Endodermal cell (in vitro differentiated cells): ENCODE measurements around the gene RASGEF1C. TPM values are rescaled to one million over a fixed set of nuclear protein-coding genes. Genes with fewer than 3 reads are reported as not detected.

Experiments
- DNase-seq: peaks from one replicate; pipeline ENCODE4 v3.0.0-alpha.2; 2017
- H3K27ac ChIP-seq: 2 replicates; pipeline ENCODE4 v1.5.1; 2013; ENCODE audit warnings: mild to moderate bottlenecking, low read depth, low read length, moderate library complexity
- H3K27me3 ChIP-seq: 2 replicates; pipeline ENCODE4 v1.6.1; 2013; ENCODE audit warnings: mild to moderate bottlenecking, low read length, moderate library complexity; ENCODE audit not compliant: insufficient read depth, control insufficient read depth, poor library complexity, severe bottlenecking
- H3K36me3 ChIP-seq: 2 replicates; pipeline ENCODE4 v1.7.0; 2013; ENCODE audit warnings: mild to moderate bottlenecking, low read length, moderate library complexity; ENCODE audit not compliant: control insufficient read depth, insufficient read depth
- H3K4me1 ChIP-seq: one replicate; pipeline ENCODE4 v1.7.0; 2013; ENCODE audit warnings: low read length; ENCODE audit not compliant: control insufficient read depth, insufficient read depth
- H3K4me3 ChIP-seq: 2 replicates; pipeline ENCODE4 v1.5.1; 2013; ENCODE audit warnings: mild to moderate bottlenecking, low read length, moderate library complexity
- H3K9ac ChIP-seq: 2 replicates; pipeline ENCODE4 v1.6.1; 2013; ENCODE audit warnings: mild to moderate bottlenecking, low read length, moderate library complexity; ENCODE audit not compliant: poor library complexity, severe bottlenecking; ENCODE audit errors: extremely low read depth
- H3K9me3 ChIP-seq: 2 replicates; pipeline ENCODE4 v1.6.1; 2013; ENCODE audit warnings: mild to moderate bottlenecking, low read length, moderate library complexity; ENCODE audit not compliant: control insufficient read depth
- H3K27ac Mint-ChIP-seq: 2 replicates; pipeline ENCODE4 v1.8.0; 2020; ENCODE audit warnings: mixed read lengths
- H3K27me3 Mint-ChIP-seq: 2 replicates; pipeline ENCODE4 v1.8.0; 2021; ENCODE audit warnings: mild to moderate bottlenecking, mixed read lengths; ENCODE audit not compliant: insufficient read depth
- H3K36me3 Mint-ChIP-seq: 2 replicates; pipeline ENCODE4 v1.8.0; 2020; ENCODE audit warnings: low read depth, mixed read lengths
- H3K4me1 Mint-ChIP-seq: 2 replicates; pipeline ENCODE4 v1.8.0; 2020; ENCODE audit warnings: mixed read lengths
- H3K4me3 Mint-ChIP-seq: 2 replicates; pipeline ENCODE4 v1.8.0; 2020; ENCODE audit warnings: mild to moderate bottlenecking, moderate library complexity, mixed read lengths
- H3K9me3 Mint-ChIP-seq: 2 replicates; pipeline ENCODE4 v1.8.0; 2020; ENCODE audit warnings: mild to moderate bottlenecking, mixed read lengths
- WGBS, 2 experiments: methylation state at CpG; one replicate each; pipeline versions ENCODE4 v1.1.5 to v1.1.7; 2013; ENCODE audit warnings: missing lambda C conversion rate in 2 of 2, mixed read lengths in 1 of 2; ENCODE audit not compliant: insufficient coverage in 1 of 2, insufficient read length in 1 of 2; 5-methylcytosine and 5-hydroxymethylcytosine counted together
- total RNA-seq, 2 donors: library from RNA; stranded (reverse); fragmentation: NEBNext Ultra II Directional in 1 of 2; extraction: Animal tissue kit (Norgen Biotek cat#: 25700) in 1 of 2; gene quantifications; 2 replicates in 1 of 2; 3 replicates in 1 of 2; pipeline ENCODE4 v1.2.1, GENCODE V29; 2021
- TF ChIP-seq, protein P1 (sequence below): fragments of 200-600 bp; sonication (generic); conservative IDR thresholded peaks from 2 replicates; pipeline ENCODE4 v1.5.0; 2021; ENCODE audit warnings: antibody characterized with exemption, mild to moderate bottlenecking

Gene RASGEF1C
- total RNA-seq, 2 donors from 2014 or later: 0.62 to 0.75 TPM

DNA sequence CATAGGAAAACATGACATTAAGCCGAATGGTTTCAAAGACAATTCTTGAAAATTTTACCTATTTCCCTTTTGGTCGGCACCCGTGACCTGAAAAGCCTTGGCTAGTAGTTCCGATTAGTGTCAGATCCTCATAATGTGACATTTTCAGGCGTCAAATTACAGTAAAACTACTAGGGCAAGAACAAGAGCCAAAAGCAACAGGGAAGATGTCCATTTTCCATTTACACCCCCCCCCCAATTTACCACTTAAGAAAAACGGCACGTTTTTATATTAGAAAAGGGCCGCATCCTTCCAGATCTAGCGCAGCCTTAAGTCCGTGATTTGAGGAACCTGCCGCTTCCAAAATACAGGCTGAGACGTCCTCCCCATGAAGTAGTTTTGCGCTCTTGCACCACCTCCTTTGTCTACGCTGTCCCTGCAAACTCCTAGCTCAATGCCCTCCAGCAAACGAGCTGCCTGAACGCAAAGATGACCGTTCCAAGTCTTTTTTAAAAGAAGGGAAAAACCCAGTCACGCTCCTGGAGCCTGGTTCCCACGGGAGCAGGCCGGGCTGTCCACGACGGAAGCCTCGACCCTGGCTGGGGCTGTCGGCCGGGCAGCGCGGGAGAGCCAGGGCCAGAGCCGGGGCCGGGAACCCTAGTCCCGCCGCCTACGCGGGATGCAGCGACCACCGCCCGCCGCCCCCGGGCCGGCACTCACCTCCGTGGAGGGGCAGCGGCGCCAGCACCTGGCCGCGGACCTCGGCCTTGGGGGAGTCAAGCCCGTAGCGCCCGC is 138.1 kb downstream of the RASGEF1C start:
- H3K4me3 ChIP-seq: peak overlapping the region; percentile 86
- H3K9me3 ChIP-seq: peaks cover 9% of the 10 kb centered on the region
- H3K27me3 ChIP-seq: peaks cover 8% of the 10 kb centered on the region
- peaks cover 34% of the 10 kb centered on the region for H3K4me1 Mint-ChIP-seq
- peak overlapping the region; percentile 92 for H3K4me3 Mint-ChIP-seq
- H3K27ac ChIP-seq: peak overlapping the region; percentile 83
- H3K36me3 ChIP-seq: peaks cover 5% of the 10 kb centered on the region
- WGBS, 2 experiments: 1 to 2% methylated on average over 20 to 48 of the region's 48 CpGs
- H3K4me1 ChIP-seq: no peaks in the 10 kb centered on the region
- peak overlapping the region; percentile 81 for H3K9ac ChIP-seq
- TF ChIP-seq, protein P1, sequence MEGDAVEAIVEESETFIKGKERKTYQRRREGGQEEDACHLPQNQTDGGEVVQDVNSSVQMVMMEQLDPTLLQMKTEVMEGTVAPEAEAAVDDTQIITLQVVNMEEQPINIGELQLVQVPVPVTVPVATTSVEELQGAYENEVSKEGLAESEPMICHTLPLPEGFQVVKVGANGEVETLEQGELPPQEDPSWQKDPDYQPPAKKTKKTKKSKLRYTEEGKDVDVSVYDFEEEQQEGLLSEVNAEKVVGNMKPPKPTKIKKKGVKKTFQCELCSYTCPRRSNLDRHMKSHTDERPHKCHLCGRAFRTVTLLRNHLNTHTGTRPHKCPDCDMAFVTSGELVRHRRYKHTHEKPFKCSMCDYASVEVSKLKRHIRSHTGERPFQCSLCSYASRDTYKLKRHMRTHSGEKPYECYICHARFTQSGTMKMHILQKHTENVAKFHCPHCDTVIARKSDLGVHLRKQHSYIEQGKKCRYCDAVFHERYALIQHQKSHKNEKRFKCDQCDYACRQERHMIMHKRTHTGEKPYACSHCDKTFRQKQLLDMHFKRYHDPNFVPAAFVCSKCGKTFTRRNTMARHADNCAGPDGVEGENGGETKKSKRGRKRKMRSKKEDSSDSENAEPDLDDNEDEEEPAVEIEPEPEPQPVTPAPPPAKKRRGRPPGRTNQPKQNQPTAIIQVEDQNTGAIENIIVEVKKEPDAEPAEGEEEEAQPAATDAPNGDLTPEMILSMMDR: peak; percentile 8
- peak; percentile 80 for DNase-seq
- H3K36me3 Mint-ChIP-seq: peaks cover 7% of the 10 kb centered on the region
- peaks cover 29% of the 10 kb centered on the region for H3K27me3 Mint-ChIP-seq
- H3K27ac Mint-ChIP-seq: peak overlapping the region; percentile 96
- H3K9me3 Mint-ChIP-seq: peaks cover 17% of the 10 kb centered on the region

DNA sequence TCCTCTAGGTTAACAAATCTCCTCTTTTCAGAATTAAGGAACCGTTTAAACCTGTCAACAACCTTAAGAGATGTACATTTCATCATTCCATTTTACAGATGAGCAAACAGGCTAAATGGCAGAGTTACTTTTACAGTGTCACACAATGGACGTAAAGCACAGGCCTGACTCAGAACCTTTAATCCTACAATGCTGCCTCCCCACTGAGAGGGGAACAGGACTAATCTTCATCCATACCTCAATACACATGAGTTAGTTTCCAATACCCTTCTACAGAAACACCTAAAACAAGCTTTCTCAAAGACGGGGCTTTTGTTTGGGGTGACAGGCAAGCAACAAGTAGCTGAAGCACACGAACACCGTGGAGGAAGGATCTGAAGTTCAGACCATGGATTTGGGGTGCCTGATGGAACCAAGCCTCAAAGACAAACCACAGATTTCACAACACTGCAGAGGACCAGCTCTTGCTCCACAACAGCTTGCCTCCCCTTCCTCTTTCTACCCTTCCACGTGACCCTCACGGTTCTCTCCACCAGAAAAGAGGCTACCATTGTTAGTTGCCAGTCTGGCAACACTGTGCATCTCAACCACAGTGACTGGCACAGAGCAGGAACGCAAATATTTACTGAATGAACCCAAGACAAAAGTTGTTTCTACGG is 139.3 kb downstream of the RASGEF1C start:
- H3K27ac ChIP-seq: peak overlapping the region; percentile 38
- Mint-ChIP-seq H3K36me3 (peaks cover 9% of the 10 kb centered on the region), H3K27ac (peak overlapping the region; percentile 96), H3K9me3 (peaks cover 17% of the 10 kb centered on the region), H3K4me3 (peak overlapping the region; percentile 92), H3K27me3 (peaks cover 25% of the 10 kb centered on the region), H3K4me1 (peaks cover 34% of the 10 kb centered on the region)
- TF ChIP-seq, protein P1: no peak
- peaks cover 9% of the 10 kb centered on the region for H3K9me3 ChIP-seq
- H3K27me3 ChIP-seq: peaks cover 8% of the 10 kb centered on the region
- peak overlapping the region; percentile 86 for H3K4me3 ChIP-seq
- peak overlapping the region; percentile 81 for H3K9ac ChIP-seq
- H3K4me1 ChIP-seq: no peaks in the 10 kb centered on the region
- DNase-seq: peak; percentile 70
- H3K36me3 ChIP-seq: peaks cover 9% of the 10 kb centered on the region
- WGBS, 2 experiments: 10 to 11% methylated on average over 7 to 9 of the region's 9 CpGs

DNA sequence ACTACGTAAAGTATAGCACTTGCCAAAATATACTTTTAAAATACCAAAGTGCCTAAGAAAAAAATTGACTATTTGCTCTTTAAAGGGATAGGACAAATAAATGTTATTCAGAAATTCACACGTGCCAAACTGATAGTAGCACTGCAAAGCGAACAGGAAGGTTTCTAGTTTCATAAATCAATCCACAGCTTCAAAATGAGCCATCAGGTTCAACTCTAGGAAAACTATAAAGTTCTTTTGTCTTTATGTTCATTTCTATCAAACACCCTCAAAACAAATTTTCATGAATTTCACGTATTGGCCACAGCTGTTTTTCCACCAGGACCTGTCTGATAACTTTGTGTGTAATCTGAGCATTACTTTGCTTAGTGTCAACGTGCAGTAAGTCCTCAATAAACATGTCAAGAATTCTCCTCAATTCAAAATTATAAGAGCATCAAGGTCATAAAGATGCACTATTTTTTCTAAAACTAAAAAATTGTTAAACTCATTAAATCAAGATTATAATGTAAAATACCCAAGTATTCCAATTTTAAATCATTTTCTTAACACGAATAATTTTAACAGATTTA is 140.4 kb downstream of the RASGEF1C start:
- Histone ChIP-seq H3K9ac (peak overlapping the region; percentile 81), H3K27ac (no peak overlapping the region), H3K4me1 (no peaks in the 10 kb centered on the region), H3K36me3 (peaks cover 18% of the 10 kb centered on the region), H3K9me3 (peaks cover 9% of the 10 kb centered on the region), H3K27me3 (peaks cover 8% of the 10 kb centered on the region), H3K4me3 (peak overlapping the region; percentile 86)
- Mint-ChIP-seq H3K27ac (peak overlapping the region; percentile 34), H3K27me3 (peaks cover 16% of the 10 kb centered on the region), H3K4me3 (peak overlapping the region; percentile 92), H3K4me1 (peaks cover 39% of the 10 kb centered on the region), H3K9me3 (peaks cover 15% of the 10 kb centered on the region), H3K36me3 (peaks cover 9% of the 10 kb centered on the region)
- WGBS, 2 experiments: 50 to 63% methylated on average over 5 to 6 of the region's 6 CpGs
- no peak for DNase-seq
- TF ChIP-seq, protein P1: no peak
